Measurements from ENCODE around the gene CSAD. TPM values are rescaled to one million over a fixed set of nuclear protein-coding genes. Genes with fewer than 3 reads are reported as not detected.
"Not testable (repeated sequence)": the region's sequence is repeated elsewhere in the genome, so short reads cannot be mapped to it uniquely, and the experiment has no call there.

CSAD gene
- total RNA-seq, 1 donor from 2014 or later, result 17.3 TPM

- DNase-seq (ENCODE audit: extremely low read depth, low read depth, low spot score), result no peak
Observed at GRCh38 chr12:53113136-53113705, 67.5 kb downstream of the CSAD start.

GRCh38 chr12:53112431-53112830 is 68.3 kb downstream of the CSAD start:
- DNase-seq (ENCODE audit: extremely low read depth, low read depth, low spot score), result not testable (repeated sequence)

Other genes starting within 250 kb of the CSAD start
- 297 and 429 TPM in 2 replicates for gene KRT18, start 231.8 kb downstream of the CSAD start, total RNA-seq
- gene EIF4B, start 174.5 kb downstream of the CSAD start, total RNA-seq, result 250 and 312 TPM in 2 replicates
- gene TNS2, start 130.9 kb downstream of the CSAD start, total RNA-seq, result 38.5 and 66.7 TPM in 2 replicates
- gene SPRYD3, start 101.5 kb downstream of the CSAD start, total RNA-seq, result 27.0 and 32.7 TPM in 2 replicates
- gene IGFBP6, start 83.3 kb downstream of the CSAD start, total RNA-seq, result 21.5 and 55.3 TPM in 2 replicates
- not detected in 2 replicates for gene SOAT2, start 77.4 kb downstream of the CSAD start, total RNA-seq
- gene ZNF740, start 203 bp downstream of the CSAD start, total RNA-seq, result 9.2 and 10.9 TPM in 2 replicates
- gene ITGB7, start 26.3 kb upstream of the CSAD start, total RNA-seq, result not detected in 2 replicates
- 9.8 and 16.7 TPM in 2 replicates for gene RARG, start 51.3 kb upstream of the CSAD start, total RNA-seq
- gene ESPL1, start 87.4 kb upstream of the CSAD start, total RNA-seq, result 2.6 and 4.8 TPM in 2 replicates
- gene PFDN5, start 114.6 kb upstream of the CSAD start, total RNA-seq, result 344 and 417 TPM in 2 replicates
- 41.4 and 55.0 TPM in 2 replicates for gene MYG1, start 118.8 kb upstream of the CSAD start, total RNA-seq
- gene AAAS, start 140.7 kb upstream of the CSAD start, total RNA-seq, result 51.8 and 56.7 TPM in 2 replicates
- not detected in 2 replicates for gene SP7, start 155.4 kb upstream of the CSAD start, total RNA-seq
- 30.1 and 39.0 TPM in 2 replicates for gene SP1, start 199.3 kb upstream of the CSAD start, total RNA-seq
- not detected in 2 replicates for gene AMHR2, start 242.9 kb upstream of the CSAD start, total RNA-seq